Mesenchymal stem cell (in vitro differentiated cells and primary cell): ENCODE data around the gene ELOVL6.

Experiments used
- DNase-seq: peaks from one replicate; pipeline ENCODE4 v3.0.0-alpha.2; 2013
- H2AFZ ChIP-seq: one replicate; pipeline ENCODE4 v1.6.1; 2013; ENCODE audit warnings: low read depth, mild to moderate bottlenecking, control low read depth, inconsistent platforms, low read length, moderate library complexity
- H2AK5ac ChIP-seq: 2 replicates; pipeline ENCODE4 v1.6.1; 2013; ENCODE audit warnings: low read length, moderate library complexity, mild to moderate bottlenecking, inconsistent platforms; ENCODE audit not compliant: severe bottlenecking
- H2BK120ac ChIP-seq: one replicate; pipeline ENCODE4 v1.6.1; 2013; ENCODE audit warnings: low read depth, mild to moderate bottlenecking, inconsistent platforms, low read length, moderate library complexity
- H2BK12ac ChIP-seq, 2 experiments: one replicate each; pipeline ENCODE4 v1.6.1; 2013; ENCODE audit warnings: inconsistent platforms in 2 of 2, low read length in 2 of 2, mild to moderate bottlenecking in 2 of 2, moderate library complexity in 2 of 2, control low read depth in 1 of 2
- H2BK15ac ChIP-seq: one replicate; pipeline ENCODE4 v1.6.1; 2013; ENCODE audit warnings: mild to moderate bottlenecking, low read depth, inconsistent platforms; ENCODE audit not compliant: poor library complexity, severe bottlenecking
- H2BK5ac ChIP-seq: 2 replicates; pipeline ENCODE4 v1.6.1; 2013; ENCODE audit warnings: low read depth, mild to moderate bottlenecking, low read length, control low read depth, inconsistent platforms; ENCODE audit not compliant: poor library complexity, severe bottlenecking
- H3K14ac ChIP-seq, 2 experiments: one replicate each; pipeline ENCODE4 v1.6.1; 2013; ENCODE audit warnings: inconsistent platforms in 2 of 2, low read length in 2 of 2, control low read depth in 1 of 2, mild to moderate bottlenecking in 1 of 2, moderate library complexity in 1 of 2
- H3K18ac ChIP-seq, 2 experiments: one replicate each; pipeline ENCODE4 v1.6.1; 2013; ENCODE audit warnings: inconsistent platforms in 2 of 2, low read length in 2 of 2, control low read depth in 1 of 2, low read depth in 1 of 2, mild to moderate bottlenecking in 1 of 2
- H3K23ac ChIP-seq, 2 experiments: one replicate each; pipeline ENCODE4 v1.6.1; 2013; ENCODE audit warnings: inconsistent platforms in 2 of 2, low read length in 2 of 2, mild to moderate bottlenecking in 2 of 2, moderate library complexity in 2 of 2, control low read depth in 1 of 2
- H3K27ac ChIP-seq: 2 replicates; pipeline ENCODE4 v1.5.1; 2013; ENCODE audit warnings: mild to moderate bottlenecking, moderate library complexity, low read length, control low read depth, inconsistent platforms; ENCODE audit not compliant: poor library complexity, severe bottlenecking
- H3K27me3 ChIP-seq, 2 experiments: 2 replicates each; pipeline versions ENCODE4 v1.6.1 to v1.7.0; 2013; ENCODE audit warnings: low read length in 2 of 2, mild to moderate bottlenecking in 2 of 2, moderate library complexity in 2 of 2, control low read depth in 1 of 2, inconsistent platforms in 1 of 2; ENCODE audit not compliant: control insufficient read depth in 1 of 2, insufficient read depth in 1 of 2
- H3K36me3 ChIP-seq, 2 experiments: 2 replicates each; pipeline versions ENCODE4 v1.6.1 to v1.7.0; 2013; ENCODE audit warnings: low read length in 2 of 2, control low read depth in 1 of 2, inconsistent platforms in 1 of 2, low read depth in 1 of 2, mild to moderate bottlenecking in 1 of 2; ENCODE audit not compliant: insufficient read depth in 2 of 2, control insufficient read depth in 1 of 2
- H3K4ac ChIP-seq, 2 experiments: one replicate each; pipeline ENCODE4 v1.6.1; 2013; ENCODE audit warnings: inconsistent platforms in 2 of 2, low read length in 2 of 2, mild to moderate bottlenecking in 2 of 2, moderate library complexity in 2 of 2, control low read depth in 1 of 2, low read depth in 1 of 2
- H3K4me1 ChIP-seq: 2 replicates; pipeline ENCODE4 v1.6.1; 2013; ENCODE audit warnings: low read depth, low read length, control low read depth; ENCODE audit not compliant: control insufficient read depth, insufficient read depth
- H3K4me2 ChIP-seq: 2 replicates; pipeline ENCODE4 v1.6.1; 2013; ENCODE audit warnings: low read length, mild to moderate bottlenecking, inconsistent platforms; ENCODE audit not compliant: poor library complexity, severe bottlenecking
- H3K4me3 ChIP-seq, 2 experiments: 2 replicates each; pipeline versions ENCODE4 v1.5.1 to v1.7.0; 2013; ENCODE audit warnings: low read length in 2 of 2, mild to moderate bottlenecking in 2 of 2, control low read depth in 1 of 2, low read depth in 1 of 2; ENCODE audit not compliant: insufficient read depth in 1 of 2
- H3K79me1 ChIP-seq: replicated peaks from 2 replicates; pipeline ENCODE4 v1.6.1; 2013; ENCODE audit warnings: mild to moderate bottlenecking, control low read depth, low read length, inconsistent platforms; ENCODE audit not compliant: poor library complexity, severe bottlenecking
- H3K9ac ChIP-seq: 2 replicates; pipeline ENCODE4 v1.7.0; 2013; ENCODE audit warnings: mild to moderate bottlenecking, low read length, moderate library complexity
- H3K9me3 ChIP-seq: 2 replicates; pipeline ENCODE4 v1.7.0; 2013; ENCODE audit warnings: mild to moderate bottlenecking, low read length; ENCODE audit not compliant: control insufficient read depth
- H4K8ac ChIP-seq: one replicate; pipeline ENCODE4 v1.6.1; 2013; ENCODE audit warnings: inconsistent platforms, mild to moderate bottlenecking, low read length, moderate library complexity
- H4K91ac ChIP-seq: one replicate; pipeline ENCODE4 v1.6.1; 2013; ENCODE audit warnings: mild to moderate bottlenecking, low read length, inconsistent platforms
- WGBS: methylation state at CpG from one replicate; pipeline ENCODE4 v1.1.7; 2013; ENCODE audit warnings: mixed read lengths; 5-methylcytosine and 5-hydroxymethylcytosine counted together

Gene ELOVL6

GRCh38 chr4:110061076-110061475, 137.3 kb downstream of the ELOVL6 start:
- DNase-seq: no peak
- H3K9me3 ChIP-seq: no peaks in the 10 kb centered on the region
- no peak overlapping the region for H2AFZ ChIP-seq
- peaks cover 10% of the 10 kb centered on the region for H3K79me1 ChIP-seq
- H2BK120ac ChIP-seq: no peak overlapping the region
- WGBS: 90% methylated on average over 1 of the region's 2 CpGs
- H3K4me1 ChIP-seq: no peaks in the 10 kb centered on the region
- no peak overlapping the region for H3K23ac ChIP-seq
- no peak overlapping the region for H3K9ac ChIP-seq
- H3K27ac ChIP-seq: no peak overlapping the region
- no peak overlapping the region for H3K14ac ChIP-seq
- no peaks in the 10 kb centered on the region for H3K36me3 ChIP-seq
- H3K4ac ChIP-seq: no peak overlapping the region
- no peak overlapping the region for H3K4me3 ChIP-seq
- no peak overlapping the region for H4K8ac ChIP-seq
- no peak overlapping the region for H3K4me2 ChIP-seq
- no peak overlapping the region for H2BK5ac ChIP-seq
- no peak overlapping the region for H2BK15ac ChIP-seq
- H3K18ac ChIP-seq: no peak overlapping the region
- no peak overlapping the region for H2BK12ac ChIP-seq
- H2AK5ac ChIP-seq: no peak overlapping the region
- no peak overlapping the region for H4K91ac ChIP-seq
- no peaks in the 10 kb centered on the region for H3K27me3 ChIP-seq

DNA sequence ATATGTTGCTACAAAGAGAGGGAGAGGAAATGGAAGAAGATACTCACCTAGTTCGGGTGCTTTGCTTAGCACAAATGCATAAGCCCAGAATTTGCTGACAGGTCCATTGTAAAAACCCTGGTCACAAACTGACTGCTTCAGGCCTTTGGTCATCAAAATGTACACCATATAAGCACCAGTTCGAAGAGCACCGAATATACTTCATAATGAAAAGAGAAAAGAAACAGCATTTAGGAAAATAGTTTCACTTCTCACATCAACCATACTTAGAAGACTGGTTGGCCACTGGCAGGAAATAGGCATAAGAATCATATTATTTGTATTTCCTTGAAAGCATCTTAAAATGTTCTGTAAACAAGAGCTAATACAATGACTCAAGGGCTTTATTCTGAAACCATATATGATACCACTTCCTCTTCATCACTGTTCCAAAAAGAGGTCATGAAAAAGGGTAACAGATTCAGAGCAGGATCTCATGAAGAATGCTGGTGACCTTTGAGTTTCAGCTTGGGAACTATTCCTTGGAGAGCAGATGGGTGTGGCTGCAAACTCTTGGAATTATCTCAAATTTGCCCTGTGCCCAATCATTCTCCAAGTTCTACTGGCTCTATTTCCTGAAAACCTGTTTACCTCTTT, 138.7 kb downstream of the ELOVL6 start:
- Histone ChIP-seq H3K27ac (no peak overlapping the region), H3K4me3 (no peak overlapping the region), H3K36me3 (no peaks in the 10 kb centered on the region), H2BK5ac (no peak overlapping the region), H3K18ac (no peak overlapping the region), H3K9ac (no peak overlapping the region), H2BK15ac (no peak overlapping the region), H3K23ac (no peak overlapping the region), H4K91ac (no peak overlapping the region), H2AFZ (no peak overlapping the region), H3K27me3 (no peaks in the 10 kb centered on the region), H3K4ac (no peak overlapping the region), H2AK5ac (no peak overlapping the region), H3K9me3 (no peaks in the 10 kb centered on the region), H2BK120ac (no peak overlapping the region), H2BK12ac (peak overlapping the region in 1 of 2 experiments; percentile 19), H3K4me1 (peaks cover 2% of the 10 kb centered on the region), H3K14ac (no peak overlapping the region), H3K79me1 (peaks cover 6% of the 10 kb centered on the region), H3K4me2 (no peak overlapping the region), H4K8ac (no peak overlapping the region)
- DNase-seq: no peak
- WGBS: 86% methylated on average over 1 of the region's 3 CpGs

DNA sequence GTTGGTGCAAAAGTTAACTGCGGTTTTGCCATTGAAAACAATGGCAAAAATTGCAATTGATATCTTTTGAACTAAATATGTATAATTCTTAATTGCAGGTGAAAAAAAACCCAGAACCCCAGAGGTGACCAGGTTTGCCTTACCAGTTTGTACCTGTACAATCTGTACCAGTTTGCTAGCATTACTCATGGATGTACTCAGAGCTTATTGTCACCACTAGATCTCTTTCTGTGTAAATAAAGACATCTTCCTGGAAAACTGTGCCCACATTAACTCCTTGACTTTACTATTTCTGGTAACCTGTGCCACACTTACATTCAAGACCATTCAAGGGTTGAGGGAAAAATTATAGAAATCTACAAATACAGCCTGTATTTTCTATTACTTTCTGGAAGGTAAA, 139.7 kb downstream of the ELOVL6 start:
- no peak for DNase-seq
- H2BK12ac ChIP-seq: no peak overlapping the region
- H2BK15ac ChIP-seq: no peak overlapping the region
- H3K4me1 ChIP-seq: peaks cover 2% of the 10 kb centered on the region
- H3K27me3 ChIP-seq: no peaks in the 10 kb centered on the region
- no peak overlapping the region for H3K18ac ChIP-seq
- H3K4me2 ChIP-seq: no peak overlapping the region
- H3K4me3 ChIP-seq: no peak overlapping the region
- H2BK5ac ChIP-seq: no peak overlapping the region
- no peak overlapping the region for H3K23ac ChIP-seq
- 100% methylated on average over 1 of the region's 1 CpG for WGBS
- H3K9ac ChIP-seq: no peak overlapping the region
- H4K91ac ChIP-seq: no peak overlapping the region
- H3K36me3 ChIP-seq: no peaks in the 10 kb centered on the region
- no peak overlapping the region for H3K27ac ChIP-seq
- peaks cover 6% of the 10 kb centered on the region for H3K79me1 ChIP-seq
- H3K9me3 ChIP-seq: no peaks in the 10 kb centered on the region
- H2AK5ac ChIP-seq: no peak overlapping the region
- no peak overlapping the region for H2BK120ac ChIP-seq
- no peak overlapping the region for H2AFZ ChIP-seq
- H3K4ac ChIP-seq: no peak overlapping the region
- no peak overlapping the region for H4K8ac ChIP-seq
- H3K14ac ChIP-seq: no peak overlapping the region

GRCh38 chr4:110055158-110055768, 143.2 kb downstream of the ELOVL6 start:
- 93% methylated on average over 3 of the region's 3 CpGs for WGBS
- Histone ChIP-seq H2BK15ac (no peak overlapping the region), H2AFZ (no peak overlapping the region), H3K18ac (no peak overlapping the region), H3K14ac (no peak overlapping the region), H3K9me3 (no peaks in the 10 kb centered on the region), H3K36me3 (peaks cover 3 to 6% of the 10 kb centered on the region in 2 experiments), H4K8ac (peak overlapping the region; percentile 9), H3K4me1 (peaks cover 2% of the 10 kb centered on the region), H3K23ac (no peak overlapping the region), H3K79me1 (peaks cover 6% of the 10 kb centered on the region), H4K91ac (no peak overlapping the region), H3K27me3 (no peaks in the 10 kb centered on the region), H2BK12ac (no peak overlapping the region), H2AK5ac (peak overlapping the region; percentile 61), H3K4me3 (no peak overlapping the region), H2BK5ac (no peak overlapping the region), H3K9ac (no peak overlapping the region), H3K27ac (no peak overlapping the region), H2BK120ac (no peak overlapping the region), H3K4me2 (no peak overlapping the region), H3K4ac (no peak overlapping the region)
- DNase-seq: peak; percentile 36
